GM19372 (cell line): Measurements from ENCODE around the gene SELENOP.
"Not testable (repeated sequence)": the region's sequence is repeated elsewhere in the genome, so short reads cannot be mapped to it uniquely, and the experiment has no call there.

Experiments used
- ATAC-seq: cut with Tn5 transposase; IDR thresholded peaks from one replicate; pipeline ENCODE4 v1.9.1; 2021; ENCODE audit warnings: mild to moderate bottlenecking, low read depth, moderate library complexity; ENCODE audit not compliant: unreplicated experiment

The SELENOP gene

GRCh38 chr5:42826757-42827515, 15.2 kb upstream of the SELENOP start:
- no peak for ATAC-seq

DNA sequence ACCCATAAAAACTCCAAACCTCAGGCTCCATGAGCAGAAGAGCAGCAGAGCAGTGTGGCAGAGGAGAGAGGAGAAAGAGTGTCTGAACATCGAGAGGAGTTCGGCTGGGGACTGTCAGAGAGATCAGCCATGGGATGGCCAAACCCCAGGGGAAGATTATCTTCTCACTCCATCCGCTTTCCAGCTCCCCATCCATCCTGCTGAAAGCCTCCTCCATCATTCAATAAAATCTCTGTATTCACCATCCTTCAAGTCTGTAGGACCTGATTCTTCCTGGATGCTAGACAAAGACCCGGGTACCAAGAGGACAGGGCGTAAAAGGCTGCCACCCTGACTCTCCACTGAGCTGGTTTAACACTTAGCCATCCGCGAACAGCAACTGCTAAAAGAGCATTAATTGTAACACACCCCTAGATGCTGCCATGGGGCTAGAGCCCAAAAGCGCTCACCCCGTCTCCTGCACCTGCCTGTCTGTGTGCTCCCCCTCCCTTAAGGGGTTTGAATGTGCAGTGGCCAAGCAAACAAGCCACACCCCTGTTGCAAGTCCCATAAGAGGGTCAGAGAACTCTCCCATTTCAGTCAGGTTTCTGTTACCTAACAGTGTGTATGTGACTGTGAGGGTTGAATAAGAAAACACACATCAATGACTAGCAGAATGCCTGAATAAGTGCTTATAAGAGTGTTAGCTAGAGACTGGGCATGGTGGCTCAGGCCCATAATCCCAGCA, 13.9 kb upstream of the SELENOP start:
- ATAC-seq, result no peak

DNA sequence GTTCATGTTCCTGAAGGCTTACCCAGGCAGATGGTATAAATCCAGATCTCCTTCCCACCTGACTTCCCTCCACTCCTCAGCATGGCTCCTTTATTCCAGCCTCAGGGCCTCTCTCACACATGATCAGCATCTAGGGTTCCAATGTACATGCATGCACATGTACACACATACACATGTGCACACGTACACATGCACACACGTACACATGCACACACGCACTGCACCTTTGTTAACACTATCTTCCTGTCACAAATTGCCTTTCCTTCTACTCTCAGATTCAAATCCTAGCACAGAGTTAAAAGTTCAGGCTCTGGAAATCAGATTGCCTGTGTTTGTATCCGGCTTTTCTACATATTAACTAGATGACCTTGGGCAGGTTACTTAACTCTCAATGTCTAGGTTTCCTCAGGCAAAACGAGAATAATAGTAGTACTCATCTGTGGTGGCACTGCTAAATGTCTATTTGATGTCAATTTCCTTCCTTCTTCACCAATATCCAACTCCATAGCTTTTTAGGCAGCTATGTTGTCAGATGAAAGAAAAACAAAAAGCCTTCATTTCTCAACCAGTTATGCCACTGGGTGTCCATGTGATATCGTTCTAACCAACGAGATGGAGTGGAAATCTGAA, 12.8 kb upstream of the SELENOP start:
- ATAC-seq, result no peak

DNA sequence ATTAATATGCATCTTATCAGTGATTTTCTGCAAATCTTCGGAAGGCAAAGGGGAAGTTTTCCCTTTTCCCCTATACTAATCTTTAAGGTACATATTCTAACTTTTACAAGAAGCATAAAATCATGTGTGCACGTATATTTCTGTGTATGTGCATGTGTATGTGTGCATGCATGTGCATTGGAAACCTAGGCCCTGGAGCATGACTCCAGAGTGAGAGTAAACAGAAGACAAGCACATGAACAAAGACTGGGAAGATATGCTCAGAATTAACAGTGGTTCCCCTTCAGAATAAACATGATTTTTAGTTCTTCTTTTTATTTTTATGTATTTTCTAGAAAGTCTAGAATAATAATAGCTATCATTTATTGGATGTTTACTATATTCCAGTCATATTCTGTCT, 10.9 kb upstream of the SELENOP start:
- no peak for ATAC-seq

GRCh38 chr5:42819745-42820144, 8.1 kb upstream of the SELENOP start:
- ATAC-seq, result no peak

DNA sequence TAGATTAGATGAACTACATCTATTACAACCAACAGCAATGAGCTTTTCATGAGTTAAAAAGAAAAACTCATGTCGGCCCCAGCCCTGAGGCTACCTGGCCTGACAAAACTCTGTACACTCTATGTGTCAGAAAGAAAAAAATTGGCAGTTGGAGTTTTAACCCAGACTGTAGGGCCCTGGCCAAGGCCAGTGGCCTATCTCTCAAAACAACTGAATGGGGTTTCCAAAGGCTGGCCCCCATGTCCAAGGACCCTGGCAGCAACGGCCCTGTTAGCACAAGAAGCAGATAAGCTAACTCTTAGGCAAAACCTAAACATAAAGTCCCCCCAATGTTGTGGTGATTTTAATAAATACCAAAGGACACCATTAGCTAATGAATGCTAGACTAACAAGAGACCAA, 4.9 kb upstream of the SELENOP start:
- ATAC-seq, result not testable (repeated sequence)

DNA sequence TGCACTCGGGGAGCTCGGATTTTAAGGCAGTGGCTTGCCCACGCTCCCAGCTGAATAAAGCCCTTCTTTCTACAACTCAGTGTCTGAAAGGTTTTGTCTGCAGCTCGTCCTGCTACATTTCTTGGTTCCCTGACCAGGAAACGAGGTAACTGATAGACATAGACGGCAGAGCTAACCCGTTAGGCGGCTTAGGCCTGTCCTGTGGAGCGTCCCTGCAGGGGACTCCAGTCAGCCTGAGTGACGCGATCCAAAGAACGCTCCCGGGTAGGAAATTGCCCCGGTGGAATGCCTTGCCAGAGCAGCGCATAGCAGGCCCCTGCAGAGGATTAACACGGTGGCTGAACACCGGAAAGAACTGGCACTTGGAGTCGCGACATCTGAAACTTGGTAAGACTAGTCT, 1.8 kb upstream of the SELENOP start:
- no peak for ATAC-seq

GRCh38 chr5:42812620-42813019, 928 bp upstream of the SELENOP start:
- no peak for ATAC-seq

DNA sequence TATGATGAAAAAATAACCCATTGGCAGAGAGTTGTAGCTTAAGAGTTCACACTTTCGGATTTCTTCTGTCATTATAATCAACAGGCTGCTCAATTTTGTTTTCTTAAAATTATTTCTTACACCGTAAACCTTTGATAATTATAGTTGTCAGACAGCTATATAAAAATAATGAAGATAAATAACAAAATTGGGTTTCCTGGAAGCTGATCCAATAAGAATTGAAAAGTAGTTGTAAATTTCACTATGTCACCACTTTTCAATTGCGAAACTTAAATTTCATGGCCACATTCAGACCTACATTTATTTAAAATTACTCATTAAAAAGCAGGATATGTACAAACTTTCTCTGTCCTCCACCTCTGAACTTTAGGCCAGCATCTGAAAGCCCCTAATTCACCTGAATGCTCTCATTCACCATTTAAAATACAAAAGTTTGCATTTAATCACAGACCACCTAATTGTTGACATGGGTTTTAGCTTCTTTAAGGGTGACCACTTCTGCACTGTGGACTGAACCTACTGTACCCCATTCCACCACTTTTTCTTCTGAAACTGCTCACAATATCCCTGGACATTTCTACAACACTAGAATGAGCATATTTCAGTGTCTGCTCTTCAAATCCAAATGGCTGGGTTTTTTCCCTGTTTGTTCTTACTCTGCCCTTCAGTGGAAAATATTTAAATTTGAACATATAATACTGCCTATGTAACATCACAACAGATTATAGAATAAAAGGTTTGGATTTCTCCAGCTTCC, 680 bp downstream of the SELENOP start:
- no peak for ATAC-seq

DNA sequence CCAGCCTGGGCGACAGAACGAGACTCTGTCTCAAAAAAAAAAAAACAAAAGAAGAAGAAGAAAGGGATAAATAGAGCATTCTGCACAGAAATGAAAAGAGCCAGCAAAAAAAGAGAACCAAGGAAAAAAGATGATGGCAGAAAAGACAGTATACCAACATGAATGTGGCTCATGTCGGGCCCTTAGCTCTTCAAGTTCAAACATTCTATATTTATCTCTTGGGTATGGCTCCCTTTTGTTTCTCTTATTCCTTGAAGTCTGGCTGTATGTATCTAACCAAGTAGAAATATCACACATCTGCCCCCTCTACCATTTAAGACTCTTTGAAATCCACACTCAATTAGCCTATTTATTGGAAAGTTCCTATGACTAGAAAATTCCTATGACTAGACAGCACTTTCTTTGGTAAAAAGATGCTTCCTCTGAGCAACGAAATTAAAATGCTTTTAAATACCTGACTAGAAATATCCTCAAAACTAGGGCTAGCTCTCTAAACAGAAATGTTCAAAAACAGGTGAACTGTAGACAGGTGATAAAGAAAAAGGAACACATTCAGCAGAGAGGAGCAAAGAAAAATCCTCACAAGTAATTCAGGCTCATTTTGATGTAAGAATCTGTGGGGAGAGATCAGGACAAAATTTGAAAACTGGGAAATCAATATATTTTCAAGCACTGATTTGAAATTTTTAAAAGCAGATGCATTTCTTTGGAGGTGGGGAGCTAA, 2.6 kb downstream of the SELENOP start:
- ATAC-seq, result no peak

GRCh38 chr5:42807722-42808447, 3.8 kb downstream of the SELENOP start:
- no peak for ATAC-seq

GRCh38 chr5:42806701-42807262, 4.9 kb downstream of the SELENOP start:
- ATAC-seq, result no peak

DNA sequence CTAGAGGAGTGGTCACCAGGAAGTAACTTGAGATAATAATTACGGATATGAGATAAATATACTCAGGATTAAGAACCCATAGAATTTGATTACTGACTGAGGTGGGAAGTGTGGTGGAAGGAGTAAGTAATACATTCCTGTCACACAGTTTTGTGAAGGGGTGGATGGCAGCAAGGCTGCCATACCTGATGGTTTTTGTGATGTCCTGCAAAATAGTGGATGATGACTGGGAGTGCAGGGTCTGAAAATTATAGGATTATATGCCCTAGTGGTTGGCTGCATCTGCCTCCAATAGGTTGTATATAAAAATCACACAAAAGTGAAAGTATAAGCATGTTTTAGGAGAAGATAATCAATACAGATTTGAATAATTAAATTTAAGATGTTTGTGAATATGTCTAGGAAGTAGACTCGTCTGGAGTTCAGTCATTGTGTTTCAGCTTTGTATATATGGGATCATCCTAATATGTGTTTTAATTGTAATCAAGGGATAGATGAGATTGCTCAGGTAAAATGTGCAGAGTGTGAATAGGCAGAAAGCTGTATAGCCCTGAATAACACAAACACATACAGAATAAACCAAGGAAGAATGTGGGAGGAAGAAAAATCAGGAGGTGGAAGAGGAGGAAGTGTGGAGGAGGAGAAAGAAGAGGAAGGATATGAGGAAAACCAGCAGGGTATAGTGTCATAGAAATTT, 5.5 kb downstream of the SELENOP start:
- no peak for ATAC-seq

DNA sequence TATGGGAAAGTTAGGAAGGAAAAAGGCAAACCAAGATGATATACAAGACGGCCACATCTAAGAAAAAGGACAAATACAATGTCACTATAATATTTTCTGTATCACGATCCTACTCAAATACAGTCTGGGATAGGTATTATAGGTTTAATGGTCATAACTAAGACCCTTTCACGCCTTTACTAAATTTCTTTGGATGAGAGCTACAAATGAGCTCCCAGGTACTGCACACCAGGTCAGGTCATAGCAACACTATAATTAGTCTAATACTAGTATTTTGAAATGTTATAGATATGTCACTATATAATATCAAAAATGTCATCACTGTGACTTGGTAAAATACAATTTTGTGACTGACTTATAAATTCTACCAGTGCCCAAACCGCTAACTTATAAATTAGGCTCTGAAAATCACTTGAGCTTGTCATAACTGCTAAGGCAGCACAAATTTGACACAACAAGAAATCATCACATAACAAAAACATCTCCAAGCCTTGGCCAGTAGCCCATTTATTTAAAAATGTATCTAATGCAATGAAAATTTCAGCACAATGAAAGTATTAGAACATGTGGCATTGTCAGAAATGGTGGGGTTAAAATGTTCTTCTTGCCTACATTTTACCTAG, 6.9 kb downstream of the SELENOP start:
- ATAC-seq, result no peak

GRCh38 chr5:42801516-42802166, 10.1 kb downstream of the SELENOP start:
- ATAC-seq, result no peak

DNA sequence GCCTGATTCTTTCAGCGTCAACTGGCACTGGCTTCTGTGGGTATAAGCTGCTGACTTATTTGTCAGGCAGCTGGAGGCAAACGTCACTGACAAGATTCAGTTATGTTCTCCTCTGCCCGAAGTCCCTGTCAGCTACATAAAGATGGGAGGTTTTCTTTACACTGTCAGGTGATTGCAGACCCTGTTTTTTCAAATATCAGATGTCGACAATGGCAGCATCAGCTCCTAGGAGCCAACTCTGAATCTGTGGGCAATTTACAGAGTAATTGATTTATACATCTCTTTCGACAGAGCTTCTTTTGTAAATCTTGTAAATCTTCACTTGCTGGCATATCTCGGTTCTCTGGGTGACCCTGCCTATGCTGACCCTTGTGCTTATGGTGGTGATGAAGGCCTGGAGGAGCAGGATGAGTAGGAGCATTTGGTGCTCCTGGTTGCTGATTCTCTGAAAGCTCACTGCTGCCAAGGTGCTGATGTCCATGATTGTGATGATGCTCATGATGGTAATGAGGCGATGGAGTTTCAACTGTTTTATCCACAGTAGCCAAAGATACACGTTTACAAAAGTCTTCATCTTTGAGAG, 10.9 kb downstream of the SELENOP start:
- no peak for ATAC-seq

GRCh38 chr5:42799668-42800114, 12.0 kb downstream of the SELENOP start:
- no peak for ATAC-seq
